Mononuclear cell (primary cell): ENCODE data around the gene RNF175. TPM values are rescaled to one million over a fixed set of nuclear protein-coding genes. Genes with fewer than 3 reads are reported as not detected.

ENCODE experiments used
- H3K27me3 ChIP-seq: 2 replicates; pipeline ENCODE4 v1.6.0; 2011; ENCODE audit warnings: low read length, control low read depth; ENCODE audit not compliant: insufficient read depth
- H3K4me1 ChIP-seq: 2 replicates; pipeline ENCODE4 v1.5.1; 2011; ENCODE audit warnings: mild to moderate bottlenecking, low read length, control low read depth; ENCODE audit not compliant: insufficient read depth
- H3K4me3 ChIP-seq: 2 replicates; pipeline ENCODE4 v1.5.1; 2011; ENCODE audit warnings: mild to moderate bottlenecking, low read length, moderate library complexity
- H3K9me3 ChIP-seq: 2 replicates; pipeline ENCODE4 v1.5.1; 2011; ENCODE audit warnings: low read depth, mild to moderate bottlenecking, control low read depth, low read length
- total RNA-seq: library from RNA; depleted of rRNA; stranded (reverse); fragments of >200 nt; gene quantifications from one replicate; pipeline ENCODE4 v1.2.3, GENCODE V29; 2012

The RNF175 gene
- total RNA-seq, 1 donor: 1.2 TPM

DNA sequence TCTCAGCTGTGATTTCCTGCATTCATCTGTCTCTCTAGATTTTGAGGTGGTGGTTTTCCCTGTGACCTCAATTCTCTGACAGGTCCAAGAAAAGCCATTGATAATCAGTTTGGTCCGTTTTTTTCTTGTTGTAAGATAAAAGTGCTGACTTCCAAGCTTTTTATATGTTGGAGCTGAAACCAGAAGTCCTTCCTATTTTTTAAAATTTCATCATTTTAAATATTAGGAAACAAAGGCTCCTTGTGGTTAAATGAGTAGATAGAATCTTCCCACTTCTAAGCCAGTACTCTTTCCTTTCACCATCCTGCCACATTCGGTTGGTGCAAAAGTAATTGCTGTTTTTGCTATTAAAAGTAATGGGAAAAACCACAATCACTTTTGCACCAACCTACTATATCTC, 18.3 kb downstream of the RNF175 start:
- Histone ChIP-seq H3K9me3 (peaks cover 7% of the 10 kb centered on the region), H3K27me3 (no peaks in the 10 kb centered on the region), H3K4me3 (no peak overlapping the region), H3K4me1 (peaks cover 36% of the 10 kb centered on the region)

GRCh38 chr4:153735906-153736461, 23.8 kb downstream of the RNF175 start:
- H3K4me3 ChIP-seq: no peak overlapping the region
- H3K27me3 ChIP-seq: no peaks in the 10 kb centered on the region
- peaks cover 13% of the 10 kb centered on the region for H3K4me1 ChIP-seq
- peaks cover 5% of the 10 kb centered on the region for H3K9me3 ChIP-seq

DNA sequence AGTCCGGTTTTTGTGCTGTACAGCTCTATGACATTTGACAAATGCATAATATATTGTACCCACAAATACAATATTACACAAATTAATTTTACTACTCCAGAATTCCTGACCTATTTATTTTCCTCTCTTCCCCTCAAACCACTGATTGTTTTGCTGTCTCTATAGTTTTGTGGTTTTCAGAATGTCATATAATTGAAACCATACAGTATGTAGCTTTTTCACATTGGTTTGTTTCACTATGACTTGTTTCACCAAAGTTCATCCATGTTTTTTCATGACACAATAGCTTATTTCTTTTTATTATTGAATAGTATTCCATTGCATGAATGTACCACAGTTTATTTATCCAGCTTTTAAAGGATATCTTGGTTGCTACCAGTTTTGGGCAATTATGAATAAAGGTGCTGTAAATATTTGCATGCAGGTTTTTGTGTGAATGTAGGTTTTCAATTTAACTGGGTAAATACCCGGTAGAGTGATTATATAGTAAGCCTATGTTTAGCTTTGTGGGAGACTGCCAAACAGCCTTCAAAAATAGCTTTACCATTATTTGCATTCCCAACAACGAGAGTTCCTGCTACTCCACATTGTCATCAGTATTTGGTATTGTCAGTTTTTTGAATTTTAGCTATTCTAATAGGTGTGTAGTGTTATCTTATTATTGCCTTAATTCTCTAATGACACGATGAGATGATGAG, 25.9 kb downstream of the RNF175 start:
- no peak overlapping the region for H3K4me3 ChIP-seq
- peaks cover 23% of the 10 kb centered on the region for H3K4me1 ChIP-seq
- no peaks in the 10 kb centered on the region for H3K27me3 ChIP-seq
- no peaks in the 10 kb centered on the region for H3K9me3 ChIP-seq

- peaks cover 46% of the 10 kb centered on the region for H3K4me1 ChIP-seq
- no peak overlapping the region for H3K4me3 ChIP-seq
- no peaks in the 10 kb centered on the region for H3K9me3 ChIP-seq
- no peaks in the 10 kb centered on the region for H3K27me3 ChIP-seq
Observed at GRCh38 chr4:153731239-153731638, 28.6 kb downstream of the RNF175 start.

DNA sequence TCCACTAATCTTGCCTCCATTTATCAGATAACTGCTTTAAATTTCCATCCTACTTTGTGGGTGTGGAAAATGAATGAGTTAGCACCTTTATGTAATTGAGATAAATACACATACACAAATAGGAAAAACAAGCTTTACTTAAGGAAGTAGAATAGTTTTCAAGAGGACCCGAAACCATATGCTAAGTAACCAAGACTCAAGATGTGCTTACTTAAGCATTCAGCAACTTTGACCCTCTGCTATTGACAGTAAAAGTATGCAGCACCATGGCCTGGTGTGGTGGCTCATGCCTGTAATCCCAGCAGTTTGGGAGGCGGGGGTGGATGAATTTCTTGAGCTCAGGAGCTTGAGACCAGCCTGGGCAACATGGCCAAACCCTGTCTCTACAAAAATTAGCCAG, 29.9 kb downstream of the RNF175 start:
- Histone ChIP-seq H3K9me3 (no peaks in the 10 kb centered on the region), H3K27me3 (no peaks in the 10 kb centered on the region), H3K4me1 (peaks cover 53% of the 10 kb centered on the region), H3K4me3 (no peak overlapping the region)

DNA sequence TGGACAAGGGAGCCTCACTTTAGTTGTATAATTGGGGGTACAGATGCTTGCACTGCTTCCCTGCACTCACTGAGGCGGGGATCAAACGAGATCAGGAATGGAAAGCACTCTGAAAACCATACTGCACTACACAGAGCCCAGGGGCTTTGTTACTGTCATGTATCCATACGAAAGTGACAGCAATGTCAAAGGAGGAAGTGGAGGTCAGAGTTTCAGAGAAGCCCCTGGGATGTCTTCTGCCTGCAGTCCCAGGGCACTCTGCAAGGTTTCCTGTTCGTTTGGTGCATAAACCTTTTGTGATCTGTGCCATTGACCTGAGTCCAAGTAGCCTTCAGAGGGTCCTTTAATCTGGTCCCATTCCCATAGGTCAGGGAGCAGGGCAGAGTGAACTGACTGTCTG, 31.2 kb downstream of the RNF175 start:
- H3K27me3 ChIP-seq: no peaks in the 10 kb centered on the region
- H3K4me3 ChIP-seq: no peak overlapping the region
- no peaks in the 10 kb centered on the region for H3K9me3 ChIP-seq
- peaks cover 53% of the 10 kb centered on the region for H3K4me1 ChIP-seq

DNA sequence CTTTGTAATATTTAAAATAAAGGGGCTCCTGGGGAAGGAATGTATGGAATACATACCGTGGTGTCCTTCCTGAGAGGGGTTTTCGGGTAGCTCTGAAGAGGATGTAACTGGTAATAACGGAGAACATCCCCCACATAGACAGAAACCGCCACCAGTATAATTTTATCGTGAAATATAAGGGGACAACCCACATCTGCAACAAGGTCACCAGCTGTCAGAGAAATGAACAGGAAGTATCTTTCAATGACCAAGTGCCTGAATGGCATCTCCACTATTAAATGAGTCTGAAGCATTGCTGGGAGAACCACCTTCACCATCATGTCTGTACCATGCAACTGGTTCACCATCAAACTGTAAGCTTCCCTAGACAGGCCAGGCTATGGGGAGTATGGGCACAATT, 31.7 kb downstream of the RNF175 start:
- H3K4me3 ChIP-seq: no peak overlapping the region
- no peaks in the 10 kb centered on the region for H3K27me3 ChIP-seq
- no peaks in the 10 kb centered on the region for H3K9me3 ChIP-seq
- peaks cover 53% of the 10 kb centered on the region for H3K4me1 ChIP-seq

DNA sequence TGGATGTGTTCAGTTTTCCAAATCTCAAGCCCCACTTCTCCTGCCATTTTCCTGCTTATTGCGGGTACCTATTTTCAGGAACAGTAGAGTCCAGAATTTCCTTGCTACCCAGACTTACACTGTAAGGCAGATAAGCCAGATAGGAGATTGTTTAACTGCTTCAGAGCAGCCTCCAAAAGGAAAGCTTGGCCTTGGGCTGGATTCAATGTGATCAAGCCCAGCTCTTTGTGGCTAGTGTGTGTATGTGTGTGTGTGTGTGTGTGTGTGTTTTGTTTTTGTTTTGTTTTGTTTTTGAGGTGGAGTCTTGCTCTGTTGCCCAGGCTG, 34.0 kb downstream of the RNF175 start:
- peaks cover 44% of the 10 kb centered on the region for H3K4me1 ChIP-seq
- no peaks in the 10 kb centered on the region for H3K27me3 ChIP-seq
- no peaks in the 10 kb centered on the region for H3K9me3 ChIP-seq
- no peak overlapping the region for H3K4me3 ChIP-seq

GRCh38 chr4:153725136-153725830, 34.5 kb downstream of the RNF175 start:
- Histone ChIP-seq H3K27me3 (no peaks in the 10 kb centered on the region), H3K4me1 (peaks cover 44% of the 10 kb centered on the region), H3K9me3 (no peaks in the 10 kb centered on the region), H3K4me3 (no peak overlapping the region)

DNA sequence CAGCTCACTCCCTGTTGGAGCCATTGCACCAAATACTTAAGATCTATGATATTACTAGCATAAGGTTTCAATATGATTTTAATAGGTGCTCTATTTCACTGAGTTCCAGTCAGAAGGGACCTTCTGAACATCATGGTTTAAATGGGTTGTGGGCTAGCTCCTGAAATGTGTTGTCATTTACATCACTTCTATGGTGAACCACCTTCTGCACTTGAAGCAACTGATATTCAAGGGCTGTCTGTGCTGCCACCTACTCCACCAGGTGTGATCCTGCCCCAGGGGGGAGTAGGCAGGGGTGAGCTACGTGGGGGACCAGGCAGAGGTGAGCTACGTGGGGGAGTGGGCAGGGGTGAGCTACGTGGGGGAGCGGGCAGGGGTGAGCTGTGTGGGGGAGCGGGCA, 35.2 kb downstream of the RNF175 start:
- Histone ChIP-seq H3K4me1 (peaks cover 37% of the 10 kb centered on the region), H3K27me3 (no peaks in the 10 kb centered on the region), H3K4me3 (no peak overlapping the region), H3K9me3 (no peaks in the 10 kb centered on the region)

DNA sequence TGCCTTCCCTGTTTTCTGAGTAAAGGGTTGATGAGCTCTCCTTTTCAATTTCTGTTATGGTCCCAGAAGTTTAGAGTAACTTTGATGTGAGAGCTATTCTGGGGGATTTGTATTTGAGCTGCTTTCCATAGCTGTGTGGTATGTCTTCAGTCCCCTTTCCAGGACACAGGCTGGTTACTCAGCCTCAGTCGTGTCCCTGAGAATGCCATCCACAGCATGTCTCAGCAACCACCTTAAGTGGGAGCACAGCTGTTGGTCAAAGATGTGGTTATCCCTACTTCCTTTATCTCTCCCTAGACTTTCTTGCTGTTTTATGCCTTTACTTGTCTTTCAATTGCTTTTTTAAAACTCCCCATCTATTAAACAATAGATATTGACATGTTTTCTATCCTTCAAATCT, 37.8 kb downstream of the RNF175 start:
- peaks cover 15% of the 10 kb centered on the region for H3K4me1 ChIP-seq
- H3K9me3 ChIP-seq: no peaks in the 10 kb centered on the region
- no peak overlapping the region for H3K4me3 ChIP-seq
- no peaks in the 10 kb centered on the region for H3K27me3 ChIP-seq

- H3K4me1 ChIP-seq: no peaks in the 10 kb centered on the region
- no peaks in the 10 kb centered on the region for H3K27me3 ChIP-seq
- H3K9me3 ChIP-seq: no peaks in the 10 kb centered on the region
- H3K4me3 ChIP-seq: no peak overlapping the region
Observed at GRCh38 chr4:153713866-153714646, 45.8 kb downstream of the RNF175 start.

DNA sequence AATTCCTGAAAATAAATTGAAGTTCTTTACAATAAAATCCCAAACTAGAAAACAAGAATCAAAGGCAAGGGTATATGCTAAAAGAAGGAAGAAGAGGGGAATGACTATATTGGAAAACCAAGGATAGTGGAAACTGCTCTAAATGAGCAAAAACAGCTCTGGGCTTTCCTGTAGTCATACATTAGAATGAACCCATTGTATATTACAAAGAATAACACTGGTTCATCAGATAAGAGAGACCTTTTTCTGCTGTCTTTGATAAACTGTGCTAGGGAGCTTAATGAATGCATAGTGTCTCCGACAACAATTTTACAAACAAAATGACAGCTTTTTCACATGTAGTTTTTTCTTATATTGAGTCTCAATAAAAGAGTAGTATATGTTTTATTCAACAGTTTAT, 49.1 kb downstream of the RNF175 start:
- peaks cover 22% of the 10 kb centered on the region for H3K4me1 ChIP-seq
- no peaks in the 10 kb centered on the region for H3K9me3 ChIP-seq
- no peak overlapping the region for H3K4me3 ChIP-seq
- H3K27me3 ChIP-seq: no peaks in the 10 kb centered on the region

DNA sequence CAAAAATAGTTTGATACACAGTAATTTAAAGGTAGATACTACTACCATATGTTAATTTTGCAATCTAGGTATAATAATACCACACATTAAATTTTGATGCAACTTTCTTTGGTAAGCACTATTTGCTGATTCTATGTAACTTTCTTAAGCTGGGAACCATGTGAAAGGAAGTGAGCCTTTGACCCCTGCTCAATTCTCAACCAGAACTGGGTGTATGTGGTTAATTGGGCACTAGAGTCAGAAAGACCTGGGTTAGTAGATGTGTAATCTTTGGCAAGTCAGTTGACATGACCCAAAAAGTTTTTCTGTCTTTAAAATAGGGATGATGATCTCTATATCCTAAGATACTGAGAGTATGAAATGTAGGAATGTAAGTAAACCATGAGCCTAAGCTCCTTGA, 53.3 kb downstream of the RNF175 start:
- Histone ChIP-seq H3K4me3 (no peak overlapping the region), H3K4me1 (peaks cover 36% of the 10 kb centered on the region)

DNA sequence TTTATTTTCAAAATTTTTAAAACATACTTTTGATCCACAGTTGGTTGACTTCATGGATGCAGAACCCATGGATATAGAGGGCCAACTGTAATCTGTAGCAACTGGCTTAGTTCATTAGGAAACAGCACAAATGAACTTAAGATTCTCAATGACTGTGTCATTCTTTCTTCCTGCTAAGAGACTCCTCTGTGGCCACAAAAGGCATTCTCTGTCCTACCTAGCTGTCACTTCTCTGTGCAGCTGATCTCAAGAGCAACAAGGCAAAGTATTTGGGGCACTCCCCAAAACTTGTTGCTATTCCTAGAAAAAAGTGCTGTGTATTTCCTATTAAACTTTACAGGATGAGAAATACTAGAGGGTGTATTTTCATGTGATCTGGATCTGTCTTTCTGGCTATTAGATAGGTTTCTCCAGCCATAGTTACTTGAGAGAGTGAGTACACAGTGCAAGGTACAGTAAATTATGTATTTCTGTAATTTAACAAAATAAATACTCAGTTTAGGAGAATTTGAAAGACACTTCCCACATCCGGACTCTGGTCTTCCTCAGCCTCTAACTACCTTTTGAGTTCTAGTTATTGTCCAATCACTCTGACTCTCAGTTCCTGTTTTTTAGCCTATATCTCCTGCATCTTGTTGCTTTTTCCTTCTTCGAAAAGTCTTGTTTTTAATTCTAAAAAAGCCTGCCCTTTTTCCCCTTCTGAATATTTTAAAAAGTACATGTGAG, 53.9 kb downstream of the RNF175 start:
- H3K27me3 ChIP-seq: no peaks in the 10 kb centered on the region
- H3K4me3 ChIP-seq: no peak overlapping the region

More for the DNA sequence above, 53.3 kb downstream of the RNF175 start:
- no peaks in the 10 kb centered on the region for H3K9me3 ChIP-seq
- H3K27me3 ChIP-seq: no peaks in the 10 kb centered on the region

More for the DNA sequence above, 53.9 kb downstream of the RNF175 start:
- Histone ChIP-seq H3K4me1 (peaks cover 36% of the 10 kb centered on the region), H3K9me3 (no peaks in the 10 kb centered on the region)
